OCI-M1 (cell line): Measurements from ENCODE around the gene MRPL11.

Source experiments
- DNase-seq: peaks from one replicate; lab custom pipeline; 2025; lab: John Stamatoyannopoulos, UW

MRPL11 gene

DNA sequence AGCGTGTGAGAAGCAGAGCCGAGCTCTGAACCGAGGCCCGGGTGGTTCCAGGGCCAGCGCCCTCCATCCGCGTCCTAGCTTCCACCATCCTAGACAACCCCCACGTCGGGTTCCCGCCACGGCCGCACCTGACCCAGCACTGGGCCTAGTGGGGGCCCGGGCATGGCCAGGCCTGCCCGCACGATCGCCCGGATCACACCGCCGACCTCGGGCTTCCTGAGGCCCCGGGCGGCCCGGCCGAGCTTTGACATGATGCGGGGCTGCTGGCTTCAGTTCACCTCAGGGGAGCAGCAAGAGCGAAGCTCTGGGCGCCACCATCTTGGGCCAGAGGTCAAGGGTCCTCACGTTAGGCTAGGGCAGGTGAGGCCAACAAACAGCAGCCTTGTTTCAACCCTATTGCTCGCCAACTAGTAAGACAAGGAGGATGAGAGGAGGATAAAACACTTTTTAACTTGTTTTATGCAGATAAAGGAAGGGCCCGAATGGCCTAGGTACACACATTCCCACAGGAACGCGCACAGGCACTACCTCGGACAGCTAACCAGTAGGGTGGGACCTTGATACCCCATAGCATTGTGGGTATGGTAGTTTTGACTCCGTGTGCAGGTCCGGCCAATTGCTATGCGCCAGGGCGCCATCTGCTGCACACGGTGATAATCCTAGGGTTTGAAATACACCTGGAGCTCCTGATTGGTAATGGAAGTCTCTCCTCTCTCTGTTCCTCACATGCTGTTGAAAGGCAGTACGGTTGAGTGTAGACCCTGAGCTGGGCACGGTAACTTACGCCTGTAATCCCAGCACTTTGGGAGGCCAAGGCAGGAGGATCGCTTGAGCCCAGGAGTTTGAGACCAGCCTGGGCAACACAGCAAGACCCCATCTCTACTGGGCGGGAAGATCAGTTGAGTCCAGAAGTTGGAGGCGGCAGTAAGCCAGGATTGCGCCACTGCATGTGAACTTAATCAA lies at the start of gene MRPL11:
TSS of gene MRPL11 (minus strand) at position 345 of the 963 bp plus-strand sequence. CDS start at position 251, 94 bp downstream.
- DNase-seq, result peak; percentile 94

DNA sequence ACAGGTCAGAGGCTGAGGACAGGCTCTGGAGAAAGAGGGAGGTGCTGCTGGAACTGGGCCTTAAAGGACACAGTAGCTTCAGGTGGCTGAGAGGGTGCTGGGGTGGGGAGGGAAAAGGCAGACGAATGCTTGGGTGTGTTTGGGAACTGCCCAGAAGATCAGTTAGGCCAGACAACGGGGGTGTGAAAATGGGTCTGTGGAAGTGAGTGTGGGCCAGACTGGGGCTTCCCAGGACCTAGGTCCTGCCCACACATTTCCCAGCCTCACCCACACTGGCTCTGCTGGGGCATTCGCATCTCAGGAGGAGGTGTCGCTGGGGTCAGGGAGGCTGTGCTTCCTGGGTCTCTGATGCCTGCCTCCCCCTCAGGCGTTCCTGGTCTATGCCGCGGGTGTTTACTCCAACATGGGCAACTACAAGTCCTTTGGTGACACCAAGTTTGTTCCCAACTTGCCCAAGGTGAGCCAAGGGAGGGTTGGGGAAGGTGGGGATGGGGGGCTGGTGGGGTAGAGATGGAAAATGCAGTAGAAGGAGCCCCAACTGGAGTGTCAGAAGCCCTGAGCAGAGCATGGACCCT lies 46.2 kb upstream of the MRPL11 start:
- no peak for DNase-seq

DNA sequence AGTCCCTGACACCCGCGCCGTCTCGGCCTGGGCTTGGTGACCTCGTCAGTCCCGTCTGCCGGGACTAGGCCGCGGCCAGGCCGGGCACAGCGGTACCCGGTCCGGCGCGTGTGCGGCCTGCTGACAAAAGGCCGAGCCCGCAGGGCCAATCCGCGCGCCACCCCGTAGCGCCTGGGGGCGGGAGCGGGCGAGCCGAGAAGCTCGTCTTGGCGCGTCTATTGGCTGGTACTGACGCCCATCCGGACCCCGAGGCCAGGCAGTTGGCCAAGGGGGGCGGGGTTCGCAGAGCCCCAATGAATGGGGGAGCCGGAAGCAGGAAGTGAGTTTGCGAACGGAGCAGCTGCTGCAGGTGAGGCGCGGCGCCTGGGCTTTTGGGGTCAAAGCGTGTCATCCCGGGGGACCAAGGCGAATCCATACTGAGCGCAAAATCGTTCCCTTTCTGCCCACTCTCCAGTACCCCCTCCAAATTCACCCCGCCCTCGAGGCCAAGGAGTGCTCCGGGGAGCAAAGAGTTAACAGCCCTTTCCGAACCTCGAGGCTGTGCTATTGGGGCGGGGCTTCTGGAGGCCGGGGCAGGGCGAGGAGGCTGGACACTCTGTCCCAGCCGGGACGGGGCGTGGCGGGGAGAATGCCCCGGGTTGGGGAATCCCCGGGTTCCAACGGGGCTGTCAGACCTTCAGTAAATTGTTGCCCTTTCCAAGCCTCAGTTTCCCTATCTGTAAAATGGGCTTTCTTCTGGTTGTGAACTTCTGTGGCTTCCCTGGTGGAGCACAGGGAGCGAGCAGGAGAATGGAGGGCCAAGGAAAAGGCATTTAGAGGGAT lies 41.7 kb upstream of the MRPL11 start, which contains the start of gene DPP3:
TSS of gene DPP3 (plus strand) at position 318 of the 822 bp plus-strand sequence. CDS start 1,767 bp downstream, outside the sequence.
- DNase-seq, result peak; percentile 98

DNA sequence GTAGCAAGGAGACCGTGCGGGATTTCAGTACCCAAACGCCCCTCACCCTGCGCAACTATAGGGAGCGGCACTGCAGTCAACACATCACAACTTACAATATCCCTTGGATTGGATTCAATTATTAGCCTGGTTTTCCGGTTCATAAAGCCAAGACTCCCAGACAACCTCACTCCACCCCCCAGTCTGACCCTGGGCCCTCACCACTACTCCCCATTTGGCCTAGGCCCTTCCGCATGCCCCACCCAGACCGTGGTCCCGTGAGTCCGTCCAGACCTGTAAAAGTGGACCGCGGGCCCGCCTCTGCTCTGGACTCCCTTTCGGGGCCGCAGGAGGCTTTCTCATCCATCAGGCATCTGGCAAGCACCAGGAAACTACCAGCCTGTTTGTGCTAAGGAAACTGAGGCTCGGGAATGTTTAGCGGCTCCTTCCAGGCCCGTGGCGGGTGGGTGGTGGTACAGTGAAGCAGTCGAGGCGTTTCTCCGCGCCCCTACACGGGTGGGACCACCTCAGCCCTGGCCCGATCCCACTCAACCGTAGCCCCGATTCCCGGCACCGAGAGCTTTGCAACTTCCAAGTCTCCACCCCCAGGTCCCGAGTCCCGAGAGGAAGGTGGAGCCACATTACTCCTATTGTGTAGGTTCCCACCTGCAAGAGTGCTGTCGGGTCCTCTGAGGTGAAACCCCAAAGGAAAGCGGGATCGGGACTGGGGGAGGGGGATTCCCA lies 40.9 kb upstream of the MRPL11 start:
- DNase-seq, result peak; percentile 48

DNA sequence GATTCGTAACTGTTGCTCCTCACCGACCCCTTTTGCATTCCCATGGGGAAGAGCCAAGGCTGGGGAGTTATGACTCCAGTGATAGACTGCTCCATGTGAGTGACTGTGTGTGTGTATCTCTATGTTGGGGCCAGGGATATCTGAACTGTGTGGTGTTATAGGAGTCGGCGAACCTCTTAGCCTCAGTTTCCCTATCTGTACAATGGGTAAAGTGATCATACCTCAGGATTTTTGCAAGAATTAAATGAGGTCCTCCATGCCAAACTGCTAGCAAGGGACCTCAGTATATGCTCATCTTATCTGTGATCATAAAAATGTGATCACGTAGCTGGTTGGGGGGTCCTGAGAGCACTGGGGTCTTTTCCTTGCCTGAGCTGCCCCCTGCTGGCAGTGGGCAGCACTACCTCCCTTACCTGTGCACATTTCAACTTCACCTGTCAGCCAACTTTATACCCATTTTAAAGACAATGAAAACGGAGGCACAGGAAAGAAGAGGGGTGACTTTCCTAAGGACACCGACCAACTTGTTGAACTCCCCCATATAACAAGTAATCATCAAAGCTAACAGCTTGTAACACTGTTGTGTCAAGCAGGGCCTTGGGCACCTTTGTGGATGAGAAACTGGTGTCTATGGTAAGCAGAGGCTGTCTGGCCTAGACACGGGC lies 40.2 kb upstream of the MRPL11 start:
- DNase-seq, result peak; percentile 64

DNA sequence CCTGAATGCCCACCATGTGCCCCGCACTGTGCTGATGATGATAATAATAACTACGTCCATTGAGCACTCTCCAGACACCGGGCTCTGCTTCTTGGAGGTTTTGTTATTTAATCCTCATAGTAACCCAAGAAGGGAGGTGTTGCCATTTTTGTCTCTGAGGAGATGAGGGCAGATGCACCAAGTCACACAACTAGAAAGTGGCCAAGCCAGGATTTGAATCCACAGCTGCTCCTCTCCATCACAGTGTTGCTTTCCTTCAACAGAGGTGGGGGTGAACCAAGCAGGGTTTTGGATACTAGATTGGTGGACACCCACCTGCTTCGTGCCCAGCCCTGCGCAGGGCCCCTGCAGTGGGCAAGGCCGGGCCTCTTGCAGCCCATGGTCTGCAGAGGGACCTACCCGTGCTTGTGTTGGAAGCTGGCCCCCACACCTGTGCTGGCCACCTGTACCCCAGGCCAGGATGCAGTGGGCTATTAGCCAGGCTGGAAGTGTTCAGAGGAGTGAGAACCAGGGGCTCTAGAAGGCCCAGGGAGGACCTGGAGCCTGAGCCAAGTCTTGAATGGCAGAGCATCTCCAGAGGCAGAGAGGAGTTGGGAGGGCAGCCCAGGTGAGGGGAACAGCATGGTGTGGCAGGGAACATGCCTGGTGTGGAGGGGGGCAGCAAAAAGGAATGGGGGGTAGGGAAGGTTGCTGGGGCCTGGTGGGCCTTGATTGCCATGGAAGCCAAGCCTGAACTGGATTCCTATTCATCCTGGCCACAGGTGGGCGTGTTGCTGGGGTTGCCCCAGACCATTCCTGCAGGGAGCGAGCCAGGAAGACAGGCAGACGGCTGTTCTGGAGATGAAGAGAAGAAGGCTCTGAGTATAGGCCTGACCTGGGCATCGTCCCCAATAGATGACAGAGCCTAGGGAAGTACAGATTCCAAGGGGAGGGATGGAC lies 38.9 kb upstream of the MRPL11 start:
- DNase-seq, result no peak

DNA sequence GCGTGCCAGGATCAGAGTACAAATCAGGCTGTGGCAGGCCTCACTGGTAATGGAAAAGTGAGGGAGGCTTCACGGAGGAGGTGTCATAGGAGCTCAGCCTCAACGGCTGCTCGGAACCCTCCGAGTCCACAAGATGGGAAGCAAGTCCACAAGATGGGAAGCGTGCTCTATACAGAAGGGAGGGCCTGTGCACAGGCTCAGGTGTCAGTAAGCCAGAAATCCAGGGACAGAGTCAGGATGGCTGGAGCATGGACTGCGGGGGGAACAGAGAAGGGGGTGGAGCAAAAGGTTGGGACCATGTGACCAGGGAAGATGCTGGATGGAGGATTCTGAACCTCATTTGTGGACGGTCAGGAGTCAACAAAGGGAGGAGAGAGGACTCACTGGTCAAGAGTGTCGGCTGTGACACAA lies 38.2 kb upstream of the MRPL11 start:
- DNase-seq, result no peak

DNA sequence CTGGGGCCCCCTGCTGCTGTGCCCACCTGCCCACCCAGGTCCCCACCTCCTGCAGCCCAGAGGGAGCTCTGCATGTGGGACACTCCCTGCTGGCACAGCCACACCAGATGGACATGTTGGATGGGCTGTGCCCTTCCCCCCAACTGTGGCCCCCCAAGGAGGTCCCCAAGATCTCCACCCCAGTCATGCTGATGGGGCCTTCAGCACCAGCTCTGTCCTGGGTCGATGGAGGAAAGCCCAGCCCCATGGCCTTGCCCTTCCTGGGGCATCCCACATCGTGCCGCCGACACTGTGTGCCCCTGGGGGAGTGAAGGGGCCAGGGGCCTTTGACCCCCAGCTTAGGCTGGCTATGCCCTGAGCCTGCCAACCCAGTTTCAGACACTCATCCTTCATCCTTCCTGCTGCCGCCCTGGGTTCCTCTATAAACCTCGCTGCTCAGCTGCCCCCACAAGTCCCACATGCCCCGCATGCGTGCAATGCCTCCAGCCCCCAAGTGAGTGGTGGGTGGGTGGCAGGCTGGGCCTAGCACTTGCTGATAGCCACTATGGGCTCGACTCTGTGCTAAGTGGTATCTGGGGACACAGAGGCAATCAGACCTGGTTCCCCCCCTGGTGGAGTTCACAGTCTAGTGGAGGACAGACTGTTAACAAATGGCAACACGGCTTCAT lies 37.7 kb upstream of the MRPL11 start:
- DNase-seq, result no peak

DNA sequence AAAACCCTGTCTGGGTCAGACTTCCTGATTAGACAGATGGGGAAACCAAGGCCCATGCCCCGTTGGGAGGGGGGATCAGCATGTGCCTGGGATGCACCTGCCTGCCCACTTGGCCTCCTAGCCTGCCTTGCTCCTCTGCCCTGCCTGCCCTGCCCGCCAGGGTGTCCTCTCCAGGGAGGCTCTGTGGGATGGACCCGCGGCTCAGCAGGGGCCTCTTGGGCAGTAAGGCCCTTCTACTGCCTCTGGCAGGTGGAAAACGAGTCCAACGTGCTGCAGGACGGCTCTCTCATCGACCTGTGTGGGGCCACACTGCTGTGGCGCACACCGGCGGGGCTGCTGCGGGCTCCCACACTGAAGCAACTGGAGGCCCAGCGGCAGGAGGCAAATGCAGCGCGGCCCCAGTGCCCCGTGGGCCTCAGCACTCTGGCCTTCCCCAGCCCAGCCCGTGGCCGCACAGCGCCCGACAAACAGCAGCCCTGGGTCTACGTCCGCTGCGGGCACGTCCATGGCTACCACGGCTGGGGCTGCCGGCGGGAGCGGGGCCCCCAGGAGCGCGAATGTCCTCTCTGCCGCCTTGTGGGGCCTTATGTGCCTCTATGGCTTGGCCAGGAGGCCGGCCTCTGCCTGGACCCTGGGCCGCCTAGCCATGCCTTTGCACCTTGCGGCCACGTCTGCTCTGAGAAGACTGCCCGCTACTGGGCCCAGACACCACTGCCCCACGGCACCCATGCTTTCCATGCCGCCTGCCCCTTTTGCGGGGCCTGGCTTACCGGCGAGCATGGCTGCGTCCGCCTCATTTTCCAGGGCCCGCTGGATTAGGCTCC lies 36.9 kb upstream of the MRPL11 start:
- DNase-seq, result no peak

DNA sequence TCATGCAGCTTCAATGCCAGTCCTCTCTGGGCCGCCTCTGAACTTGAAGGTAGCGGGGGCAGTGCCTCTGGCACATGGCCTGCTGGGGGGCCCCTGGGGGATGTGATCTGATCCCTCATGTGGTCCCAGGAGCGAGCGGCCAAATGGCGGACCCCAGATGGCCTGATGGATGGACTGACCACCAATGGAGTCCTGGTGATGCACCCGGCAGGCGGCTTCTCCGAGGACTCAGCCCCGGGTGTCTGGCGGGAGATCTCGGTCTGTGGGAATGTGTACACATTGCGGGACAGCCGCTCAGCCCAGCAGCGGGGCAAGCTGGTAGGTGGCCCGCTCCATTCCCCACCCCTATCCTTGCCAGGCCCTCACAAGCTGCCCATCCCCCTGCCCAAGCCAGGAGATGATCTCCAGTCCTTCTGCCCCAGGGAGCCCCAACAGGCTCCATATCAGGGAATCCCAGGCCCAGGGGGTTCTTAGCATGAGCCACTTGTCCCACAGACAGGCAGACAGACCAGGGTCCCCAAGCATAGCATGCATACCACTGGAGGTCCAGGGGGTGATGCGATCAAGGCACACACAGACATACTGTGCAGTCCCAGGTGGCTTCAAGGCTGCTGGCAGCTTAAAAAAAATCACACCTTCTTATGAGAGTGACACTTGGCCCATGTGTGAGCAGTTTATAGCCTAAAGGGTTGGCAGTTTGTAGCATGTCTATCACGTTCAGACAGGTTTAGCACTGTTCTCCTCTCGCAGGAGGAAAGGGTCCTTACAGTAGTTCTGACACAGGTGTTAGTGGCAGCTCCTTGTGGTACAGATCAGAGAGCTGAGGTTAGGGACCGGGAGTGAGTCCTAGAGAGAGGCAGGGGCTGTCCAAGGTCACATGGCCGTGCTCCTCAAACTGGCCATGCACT lies 35.2 kb upstream of the MRPL11 start:
- DNase-seq, result no peak

DNA sequence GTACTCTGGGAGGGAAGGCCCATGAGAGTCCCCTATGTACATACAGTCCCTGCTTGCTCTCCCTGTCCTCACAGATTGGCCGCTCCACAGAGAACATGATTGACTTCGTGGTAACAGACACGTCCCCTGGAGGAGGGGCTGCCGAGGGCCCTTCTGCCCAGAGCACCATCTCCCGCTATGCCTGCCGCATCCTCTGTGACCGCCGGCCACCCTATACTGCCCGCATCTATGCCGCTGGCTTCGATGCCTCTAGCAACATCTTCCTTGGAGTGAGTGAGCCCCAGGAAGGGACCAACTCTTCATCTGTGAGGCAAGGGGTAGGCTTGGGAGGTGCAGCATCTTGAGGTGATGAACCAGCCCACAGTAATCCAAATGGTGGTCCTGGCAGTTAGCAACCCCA lies 34.5 kb upstream of the MRPL11 start:
- DNase-seq, result no peak

DNA sequence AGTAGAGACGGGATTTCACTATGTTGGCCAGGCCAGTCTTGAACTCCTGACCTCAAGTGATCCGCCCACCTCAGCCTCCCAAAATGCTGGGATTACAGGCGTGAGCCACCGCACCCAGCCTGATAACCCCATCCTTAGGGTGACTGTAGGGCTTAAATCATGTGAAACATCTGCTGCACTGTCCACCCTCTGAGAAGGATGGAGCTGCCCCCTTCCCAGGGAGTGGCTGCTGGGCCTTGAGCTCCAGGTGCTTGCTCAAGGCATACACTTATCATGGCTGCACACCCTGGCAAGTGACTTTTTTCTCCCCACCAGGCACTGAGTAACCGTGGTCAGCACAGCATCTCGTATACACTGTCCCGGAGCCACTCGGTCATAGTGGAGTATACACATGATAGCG lies 33.4 kb upstream of the MRPL11 start:
- DNase-seq, result no peak

DNA sequence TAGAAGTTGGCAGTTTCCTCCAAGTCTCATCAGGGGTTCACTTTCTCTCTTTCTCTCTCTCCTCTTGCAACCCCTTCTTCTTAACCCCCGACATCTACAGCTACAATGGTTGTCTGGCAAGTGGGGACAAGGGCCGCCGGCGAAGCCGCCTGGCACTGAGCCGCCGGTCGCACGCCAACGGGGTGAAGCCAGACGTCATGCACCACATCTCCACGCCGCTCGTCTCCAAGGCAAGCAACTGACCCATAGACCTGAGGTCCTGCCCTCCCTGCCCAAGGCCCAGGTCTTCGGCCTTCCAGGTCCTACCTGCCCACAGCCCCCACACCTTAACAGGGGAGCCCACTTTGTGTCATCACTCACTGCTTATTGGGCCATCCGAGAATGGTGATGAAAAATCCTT lies 32.5 kb upstream of the MRPL11 start:
- no peak for DNase-seq

DNA sequence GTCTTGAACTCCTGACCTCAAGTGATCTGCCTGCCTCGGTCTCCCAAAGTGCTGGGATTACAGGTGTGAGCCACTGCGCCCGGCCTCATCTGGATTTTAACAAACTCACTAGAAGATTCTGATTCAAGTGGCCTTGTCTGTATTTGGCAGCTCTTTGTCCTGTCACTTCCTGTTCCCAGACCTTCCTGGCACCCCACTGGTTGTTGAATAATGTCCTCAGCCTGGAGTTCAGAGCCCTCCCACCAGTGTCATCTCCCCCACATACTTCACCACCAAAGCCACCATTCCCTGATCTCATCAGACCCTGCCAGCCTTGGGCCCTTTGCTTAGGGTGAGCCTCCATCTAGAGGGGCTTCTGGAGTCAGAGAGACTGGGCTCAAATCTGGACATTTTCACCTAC lies 31.4 kb upstream of the MRPL11 start:
- DNase-seq, result peak; percentile 8

DNA sequence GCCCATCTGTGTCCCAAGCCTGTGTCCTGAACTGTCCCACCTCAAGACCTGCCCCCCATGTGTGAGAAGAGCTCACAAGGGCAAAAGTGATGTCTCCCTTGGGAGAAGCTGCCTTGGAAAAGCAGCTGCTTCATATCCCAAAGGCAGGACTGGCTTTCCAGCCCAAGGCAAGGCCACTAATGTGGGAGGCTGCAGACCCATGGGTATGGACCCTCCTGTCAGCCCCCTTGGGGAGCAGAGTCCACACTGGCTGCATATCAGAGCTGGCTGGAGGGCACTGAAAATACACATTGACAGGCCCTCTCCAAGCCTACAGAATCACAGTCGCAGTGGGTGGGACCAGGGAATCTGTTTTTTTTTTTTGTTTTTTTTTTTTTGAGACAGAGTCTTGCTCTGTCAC lies 30.8 kb upstream of the MRPL11 start:
- DNase-seq, result no peak

DNA sequence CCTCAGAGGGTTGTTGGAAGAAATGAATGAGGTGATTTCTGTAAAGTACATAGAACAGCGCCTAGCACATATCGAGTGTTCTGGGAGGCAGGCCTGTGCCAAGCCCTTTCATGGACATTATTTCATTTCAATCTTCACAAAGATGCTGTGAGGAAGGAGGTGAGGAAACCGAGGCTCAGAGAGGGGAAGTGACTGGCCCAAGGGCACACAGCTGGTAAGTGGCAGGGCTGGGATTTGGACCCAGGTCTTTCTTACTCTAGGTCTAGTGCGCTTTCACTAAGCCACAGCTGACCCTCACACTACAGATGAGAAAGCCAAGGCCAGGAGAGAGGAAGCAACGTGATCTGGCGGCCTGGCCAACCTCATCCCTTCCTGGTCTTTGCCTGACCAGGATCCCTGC lies 30.0 kb upstream of the MRPL11 start:
- DNase-seq, result no peak

DNA sequence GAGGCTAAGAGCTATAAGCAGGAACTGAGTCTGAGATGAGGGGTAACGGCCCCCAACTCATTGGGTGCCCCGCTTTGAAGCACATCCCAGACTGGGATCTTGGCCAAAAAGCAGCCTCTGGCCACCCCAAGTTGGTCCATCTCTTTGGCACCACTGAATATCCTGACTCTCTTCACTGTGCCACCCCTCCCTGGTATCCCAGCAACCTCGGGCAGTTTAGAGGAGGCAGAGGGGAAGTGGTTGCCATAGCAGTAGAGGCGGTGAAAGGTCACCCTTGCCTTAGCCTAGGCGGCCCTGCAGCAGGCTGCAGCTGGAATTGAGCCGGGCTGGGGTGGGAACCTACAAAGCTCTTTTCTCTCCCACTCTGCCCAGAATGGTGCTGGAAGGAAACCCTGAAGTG lies 29.1 kb upstream of the MRPL11 start:
- DNase-seq, result no peak
